ENCODE measurements around the gene NFIC. TPM values are rescaled to one million over a fixed set of nuclear protein-coding genes. Genes with fewer than 3 reads are reported as not detected.

NFIC gene
- total RNA-seq, 1 donor from 2014 or later = 17.8 TPM

DNA sequence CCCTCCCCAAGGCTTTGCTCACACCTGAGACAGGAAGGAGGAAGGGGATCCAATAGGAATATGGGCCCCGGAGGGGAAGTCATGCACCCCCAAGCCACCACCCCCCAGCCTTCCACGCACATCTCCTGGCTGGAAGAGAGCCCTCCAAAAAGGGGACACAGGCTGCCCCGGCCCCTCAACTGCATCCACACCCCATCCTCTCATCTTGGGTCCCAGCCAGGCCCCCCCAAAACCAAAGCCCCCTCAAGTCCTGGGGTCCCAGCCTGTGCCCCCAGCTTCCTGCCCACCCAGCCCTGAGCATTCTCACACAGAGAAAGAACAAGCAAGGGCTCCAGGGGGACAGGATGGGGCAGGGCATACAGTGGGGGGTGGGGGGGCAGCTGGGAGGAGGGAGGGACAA is 101.8 kb downstream of the NFIC start:
- TF ChIP-seq, protein P1, sequence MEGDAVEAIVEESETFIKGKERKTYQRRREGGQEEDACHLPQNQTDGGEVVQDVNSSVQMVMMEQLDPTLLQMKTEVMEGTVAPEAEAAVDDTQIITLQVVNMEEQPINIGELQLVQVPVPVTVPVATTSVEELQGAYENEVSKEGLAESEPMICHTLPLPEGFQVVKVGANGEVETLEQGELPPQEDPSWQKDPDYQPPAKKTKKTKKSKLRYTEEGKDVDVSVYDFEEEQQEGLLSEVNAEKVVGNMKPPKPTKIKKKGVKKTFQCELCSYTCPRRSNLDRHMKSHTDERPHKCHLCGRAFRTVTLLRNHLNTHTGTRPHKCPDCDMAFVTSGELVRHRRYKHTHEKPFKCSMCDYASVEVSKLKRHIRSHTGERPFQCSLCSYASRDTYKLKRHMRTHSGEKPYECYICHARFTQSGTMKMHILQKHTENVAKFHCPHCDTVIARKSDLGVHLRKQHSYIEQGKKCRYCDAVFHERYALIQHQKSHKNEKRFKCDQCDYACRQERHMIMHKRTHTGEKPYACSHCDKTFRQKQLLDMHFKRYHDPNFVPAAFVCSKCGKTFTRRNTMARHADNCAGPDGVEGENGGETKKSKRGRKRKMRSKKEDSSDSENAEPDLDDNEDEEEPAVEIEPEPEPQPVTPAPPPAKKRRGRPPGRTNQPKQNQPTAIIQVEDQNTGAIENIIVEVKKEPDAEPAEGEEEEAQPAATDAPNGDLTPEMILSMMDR (conservative IDR thresholded peaks at IDR 0.05) = no peak
- Mint-ChIP-seq H3K27ac (no peak overlapping the region), H3K36me3 (no peaks in the 10 kb centered on the region), H3K4me3 (no peak overlapping the region), H3K4me1 (ENCODE audit: unreplicated experiment) (no peaks in the 10 kb centered on the region), H3K27me3 (peaks cover 46% of the 10 kb centered on the region), H3K9me3 (no peaks in the 10 kb centered on the region)
- DNase-seq (ENCODE audit: extremely low spot score, unreplicated experiment) = no peak

DNA sequence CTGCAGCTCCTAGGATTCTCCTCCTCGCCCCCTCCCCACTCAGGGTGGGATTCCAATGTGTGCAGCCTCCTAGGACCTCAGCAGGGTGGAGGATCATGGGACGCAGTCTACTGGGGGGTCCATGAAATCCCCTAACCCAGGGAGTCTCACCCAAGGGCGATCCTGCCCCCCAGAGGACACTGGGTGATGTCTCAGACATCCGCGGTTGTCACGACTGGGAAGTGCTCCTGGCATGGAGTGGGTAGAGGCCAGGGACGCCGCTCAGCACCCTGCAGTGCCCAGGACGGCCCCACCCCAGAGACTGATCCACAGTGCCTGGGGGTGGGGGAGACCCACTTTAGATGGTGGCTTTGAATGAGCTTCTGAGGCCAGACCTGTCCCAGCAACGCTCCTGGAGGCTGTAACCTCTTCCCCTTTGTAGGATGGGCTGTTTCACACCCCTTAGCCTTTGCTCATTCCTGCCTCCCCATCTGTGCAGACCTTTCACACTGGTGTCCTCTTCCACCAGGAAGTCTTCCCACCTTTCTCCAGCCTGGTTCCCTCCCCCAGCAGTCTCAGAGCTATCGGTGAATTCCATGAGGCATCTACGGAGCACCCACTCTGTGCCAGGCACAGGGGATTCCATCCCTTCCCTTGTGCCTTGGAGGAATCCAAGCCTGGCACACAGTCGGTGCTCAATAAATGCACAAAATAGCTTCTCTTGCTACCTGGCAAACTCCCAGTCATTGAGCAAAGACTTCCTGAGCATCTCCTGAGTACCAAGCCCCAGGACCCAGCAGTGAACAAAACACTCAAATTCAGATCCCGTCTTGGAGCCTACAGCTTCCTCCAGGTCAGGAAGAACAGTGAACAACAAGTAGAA is 103.5 kb downstream of the NFIC start:
- Mint-ChIP-seq H3K4me3 (no peak overlapping the region), H3K9me3 (no peaks in the 10 kb centered on the region), H3K27ac (no peak overlapping the region), H3K27me3 (peaks cover 47% of the 10 kb centered on the region), H3K4me1 (ENCODE audit: unreplicated experiment) (no peaks in the 10 kb centered on the region), H3K36me3 (no peaks in the 10 kb centered on the region)
- TF ChIP-seq, protein P1 (conservative IDR thresholded peaks at IDR 0.05) = no peak
- DNase-seq (ENCODE audit: extremely low spot score, unreplicated experiment) = no peak

DNA sequence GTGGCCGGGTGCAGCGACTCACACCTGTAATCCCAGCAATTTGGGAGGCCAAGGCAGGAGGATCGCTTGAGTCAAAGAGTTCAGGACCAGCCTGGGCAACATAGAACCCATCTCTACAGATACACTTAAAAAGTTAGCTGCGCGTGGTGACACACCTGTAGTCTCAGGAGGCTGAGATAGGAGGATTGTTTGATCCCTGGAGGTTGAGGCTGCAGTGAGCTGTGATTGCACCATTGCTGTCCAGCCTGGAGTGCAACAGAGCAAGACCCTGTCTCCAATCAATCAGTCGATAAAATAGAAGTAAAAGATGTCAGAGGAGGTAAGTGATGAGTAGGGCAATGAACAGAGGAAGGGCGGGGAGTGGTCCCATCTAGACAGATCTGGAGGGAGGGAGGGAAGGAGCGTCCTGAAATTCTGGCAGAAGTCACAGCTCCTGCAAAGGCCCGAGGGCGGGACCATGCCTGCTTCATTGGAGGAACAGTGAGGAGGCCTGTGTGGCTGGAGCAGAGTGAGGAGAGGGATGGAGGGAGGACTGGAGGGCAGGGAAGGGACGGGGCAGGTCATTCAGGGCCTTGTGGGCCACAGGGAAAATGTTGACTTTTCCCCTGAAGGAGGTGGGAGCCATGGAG is 104.2 kb downstream of the NFIC start:
- no peak for DNase-seq (ENCODE audit: extremely low spot score, unreplicated experiment)
- Mint-ChIP-seq H3K4me3 (no peak overlapping the region), H3K36me3 (no peaks in the 10 kb centered on the region), H3K27me3 (peaks cover 40% of the 10 kb centered on the region), H3K27ac (no peak overlapping the region), H3K9me3 (no peaks in the 10 kb centered on the region), H3K4me1 (ENCODE audit: unreplicated experiment) (no peaks in the 10 kb centered on the region)
- TF ChIP-seq, protein P1 (conservative IDR thresholded peaks at IDR 0.05) = no peak

DNA sequence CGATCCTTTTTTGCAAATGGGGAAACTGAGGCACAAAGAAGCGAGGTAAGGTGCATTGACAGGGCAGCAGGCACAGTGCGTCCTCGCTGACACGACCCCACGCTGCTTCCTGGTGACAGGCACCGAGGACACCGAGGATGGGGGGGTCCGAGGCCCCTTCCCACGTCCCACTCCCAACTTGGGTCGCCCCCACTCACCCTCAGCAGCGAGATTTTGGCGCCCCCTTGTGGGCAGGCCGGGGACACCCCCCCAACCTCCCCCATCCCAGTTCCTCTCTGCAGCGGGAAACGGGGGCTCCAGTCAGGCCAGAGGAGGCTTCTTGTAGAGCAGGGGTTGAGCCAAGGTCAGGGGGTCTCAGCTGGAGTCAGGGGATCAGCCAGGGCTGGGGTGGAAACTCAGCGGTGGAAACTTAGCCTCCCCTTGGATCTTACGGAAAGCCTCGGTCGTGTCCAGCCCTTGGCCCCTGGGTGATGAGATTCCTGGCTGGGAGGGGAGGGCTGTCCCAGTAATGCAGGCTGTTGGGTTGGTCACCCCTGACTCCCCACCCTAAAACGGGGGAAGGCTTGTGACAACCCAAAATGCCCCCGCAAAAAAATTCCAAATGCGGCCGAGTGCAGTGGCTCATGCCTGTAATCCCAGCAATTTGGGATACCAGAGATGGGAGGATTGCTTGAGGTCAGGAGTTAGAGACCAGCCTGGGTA is 105.7 kb downstream of the NFIC start:
- H3K36me3 Mint-ChIP-seq = no peaks in the 10 kb centered on the region
- H3K4me1 Mint-ChIP-seq (ENCODE audit: unreplicated experiment) = no peaks in the 10 kb centered on the region
- peaks cover 29% of the 10 kb centered on the region for H3K27me3 Mint-ChIP-seq
- H3K4me3 Mint-ChIP-seq = no peak overlapping the region
- no peaks in the 10 kb centered on the region for H3K9me3 Mint-ChIP-seq
- DNase-seq (ENCODE audit: extremely low spot score, unreplicated experiment) = no peak
- TF ChIP-seq, protein P1 (conservative IDR thresholded peaks at IDR 0.05) = peak; percentile 80
- H3K27ac Mint-ChIP-seq = no peak overlapping the region

DNA sequence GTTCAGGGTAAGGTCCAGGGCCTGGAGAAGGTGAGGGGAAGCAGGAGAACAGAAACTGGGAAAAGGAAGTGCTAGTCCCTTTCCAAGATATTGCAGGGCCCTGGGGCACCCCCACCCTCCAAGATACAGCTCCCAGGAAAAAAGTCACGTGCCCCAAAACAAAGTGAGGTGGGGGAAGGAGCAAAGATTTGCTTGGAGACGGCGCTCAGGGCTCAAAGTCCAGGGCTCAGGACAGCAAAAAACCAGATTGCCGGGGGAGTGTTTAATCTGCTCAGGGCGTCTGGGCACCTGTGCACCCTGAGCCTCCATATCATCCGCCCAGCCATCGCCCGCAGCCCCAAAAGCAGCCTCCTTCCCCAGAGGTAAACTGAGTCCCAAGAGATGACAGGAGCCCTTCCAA is 107.6 kb downstream of the NFIC start:
- Mint-ChIP-seq H3K4me3 (peak overlapping the region; percentile 44), H3K27ac (peak overlapping the region; percentile 61), H3K27me3 (peaks cover 24% of the 10 kb centered on the region), H3K9me3 (no peaks in the 10 kb centered on the region), H3K36me3 (no peaks in the 10 kb centered on the region), H3K4me1 (ENCODE audit: unreplicated experiment) (no peaks in the 10 kb centered on the region)
- TF ChIP-seq, protein P1 (conservative IDR thresholded peaks at IDR 0.05) = no peak
- no peak for DNase-seq (ENCODE audit: extremely low spot score, unreplicated experiment)
